Gastrocnemius medialis (tissue), 4 donors: ENCODE measurements around the gene UBE2J1.

Experiments used
- CTCF ChIP-seq, 5 experiments: fragments of 450-650 bp in 3 of 5; fragments of 200-600 bp in 2 of 5; sonication (generic) in 2 of 5; IDR thresholded peaks in 4 of 5; conservative IDR thresholded peaks in 1 of 5; 1 replicate in 4 of 5; 2 replicates in 1 of 5; pipeline ENCODE4 v1.5.1; 2016 to 2019; ENCODE audit warnings: antibody characterized with exemption in 5 of 5, mild to moderate bottlenecking in 3 of 5, moderate library complexity in 3 of 5
- POLR2A ChIP-seq, 2 donors: fragments of 450-650 bp; IDR thresholded peaks; one replicate each; pipeline ENCODE4 v1.6.1; 2017; ENCODE audit warnings: antibody characterized with exemption in 2 of 2, mild to moderate bottlenecking in 2 of 2, moderate library complexity in 2 of 2

- TF ChIP-seq CTCF (IDR thresholded peaks at IDR 0.05 in 4 of 5, conservative IDR thresholded peaks at IDR 0.05 in 1 of 5) = no peak
- no peak for TF ChIP-seq POLR2A (IDR thresholded peaks at IDR 0.05)
Observed at GRCh38 chr6:89386917-89387491, 34.5 kb upstream of the UBE2J1 start.
